ENCODE measurements around the gene KSR1.

- TF ChIP-seq FOS (IDR thresholded peaks at IDR 0.05; ENCODE audit: low read depth, low read length) = no peak
- TF ChIP-seq, protein P1, sequence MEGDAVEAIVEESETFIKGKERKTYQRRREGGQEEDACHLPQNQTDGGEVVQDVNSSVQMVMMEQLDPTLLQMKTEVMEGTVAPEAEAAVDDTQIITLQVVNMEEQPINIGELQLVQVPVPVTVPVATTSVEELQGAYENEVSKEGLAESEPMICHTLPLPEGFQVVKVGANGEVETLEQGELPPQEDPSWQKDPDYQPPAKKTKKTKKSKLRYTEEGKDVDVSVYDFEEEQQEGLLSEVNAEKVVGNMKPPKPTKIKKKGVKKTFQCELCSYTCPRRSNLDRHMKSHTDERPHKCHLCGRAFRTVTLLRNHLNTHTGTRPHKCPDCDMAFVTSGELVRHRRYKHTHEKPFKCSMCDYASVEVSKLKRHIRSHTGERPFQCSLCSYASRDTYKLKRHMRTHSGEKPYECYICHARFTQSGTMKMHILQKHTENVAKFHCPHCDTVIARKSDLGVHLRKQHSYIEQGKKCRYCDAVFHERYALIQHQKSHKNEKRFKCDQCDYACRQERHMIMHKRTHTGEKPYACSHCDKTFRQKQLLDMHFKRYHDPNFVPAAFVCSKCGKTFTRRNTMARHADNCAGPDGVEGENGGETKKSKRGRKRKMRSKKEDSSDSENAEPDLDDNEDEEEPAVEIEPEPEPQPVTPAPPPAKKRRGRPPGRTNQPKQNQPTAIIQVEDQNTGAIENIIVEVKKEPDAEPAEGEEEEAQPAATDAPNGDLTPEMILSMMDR (conservative IDR thresholded peaks at IDR 0.05; ENCODE audit: low read depth, low read length) = no peak
- TF ChIP-seq SMC3 (IDR thresholded peaks at IDR 0.05; ENCODE audit: low read depth, low read length) = no peak
- no peak for TF ChIP-seq POLR2A (IDR thresholded peaks at IDR 0.05; ENCODE audit: low read depth, low read length)
- no peak for TF ChIP-seq MXI1 (IDR thresholded peaks at IDR 0.05; ENCODE audit: borderline replicate concordance, low read depth, low read length)
- TF ChIP-seq MAZ (IDR thresholded peaks at IDR 0.05; ENCODE audit: borderline replicate concordance, low read depth, low read length) = no peak
- no peak for TF ChIP-seq RCOR1 (IDR thresholded peaks at IDR 0.05; ENCODE audit: insufficient replicate concordance, low read length)
- TF ChIP-seq RFX5 (IDR thresholded peaks at IDR 0.05; ENCODE audit: low read depth, low read length) = no peak
- TF ChIP-seq NFE2L2 (IDR thresholded peaks at IDR 0.05; ENCODE audit: low read depth, low read length) = no peak
- no peak for TF ChIP-seq USF2 (IDR thresholded peaks at IDR 0.05; ENCODE audit: low read depth, low read length)
- TF ChIP-seq RAD21 (IDR thresholded peaks at IDR 0.05; ENCODE audit: low read length) = no peak
- TF ChIP-seq ELK1 (IDR thresholded peaks at IDR 0.05; ENCODE audit: borderline replicate concordance, low read depth, low read length) = no peak
- TF ChIP-seq MAFK (IDR thresholded peaks at IDR 0.05; ENCODE audit: low read depth, low read length) = no peak
- TF ChIP-seq CEBPB (IDR thresholded peaks at IDR 0.05; ENCODE audit: low read depth, low read length) = peak; percentile 96
These were observed 32.9 kb downstream of the KSR1 start for GRCh38 chr17:27489045-27489715.
